H1 (cell line): ENCODE data around the gene GANC. TPM values are rescaled to one million over a fixed set of nuclear protein-coding genes. Genes with fewer than 3 reads are reported as not detected.

Source experiments
- CTCF ChIA-PET: fragments of 300-600 bp; sonication (Branson Sonifier 250); formaldehyde crosslinking; loops from one replicate; lab custom pipeline; 2021; ENCODE audit not compliant: partially characterized antibody; lab: Charles Lee
- POLR2A ChIA-PET: fragments of 300-600 bp; sonication (Branson Sonifier 250); formaldehyde crosslinking; loops from one replicate; lab custom pipeline; 2021; ENCODE audit warnings: inconsistent platforms; ENCODE audit not compliant: partially characterized antibody; lab: Charles Lee
- DNase-seq, 2 experiments: peaks; one replicate each; pipeline versions ENCODE4 v3.0.0 to v3.0.0-alpha.2; 2010 to 2022; ENCODE audit warnings: low spot score in 2 of 2, low read depth in 1 of 2, mixed read lengths in 1 of 2
- FAIRE-seq: peaks from 2 replicates; lab custom pipeline; 2011; peaks lifted over from hg19 to GRCh38; lab: Jason Lieb, UNC
- H2AFZ ChIP-seq: 2 replicates; pipeline ENCODE4 v1.8.1; 2012; ENCODE audit warnings: low read length, inconsistent platforms
- H2AK5ac ChIP-seq: 2 replicates; pipeline ENCODE4 v1.6.1; 2013; ENCODE audit warnings: low read depth, low read length
- H2BK120ac ChIP-seq: replicated peaks from 2 replicates; pipeline ENCODE3; 2013; ENCODE audit warnings: low read depth, low read length, inconsistent platforms
- H2BK12ac ChIP-seq: 2 replicates; pipeline ENCODE4 v1.6.1; 2013; ENCODE audit warnings: low read depth, low read length
- H2BK15ac ChIP-seq: 2 replicates; pipeline ENCODE4 v1.6.1; 2013; ENCODE audit warnings: low read length
- H2BK20ac ChIP-seq: 2 replicates; pipeline ENCODE4 v1.6.1; 2013; ENCODE audit warnings: low read length
- H2BK5ac ChIP-seq: 2 replicates; pipeline ENCODE4 v1.6.1; 2013; ENCODE audit warnings: low read depth, low read length
- H3K14ac ChIP-seq: 2 replicates; pipeline ENCODE4 v1.6.1; 2013; ENCODE audit warnings: inconsistent platforms; ENCODE audit not compliant: insufficient read length
- H3K18ac ChIP-seq: 2 replicates; pipeline ENCODE4 v1.6.1; 2013; ENCODE audit warnings: low read length; ENCODE audit errors: extremely low read depth
- H3K23ac ChIP-seq: 2 replicates; pipeline ENCODE4 v1.6.1; 2013; ENCODE audit warnings: inconsistent platforms; ENCODE audit not compliant: insufficient read length
- H3K23me2 ChIP-seq: 2 replicates; pipeline ENCODE4 v1.6.1; 2013; ENCODE audit warnings: low read depth, low read length
- H3K27ac ChIP-seq: 2 replicates; pipeline ENCODE4 v1.6.1; 2011; ENCODE audit warnings: low read depth, low read length, inconsistent platforms
- H3K27me3 ChIP-seq, 4 experiments: replicated peaks in 1 of 4; 1 replicate in 1 of 4; 2 replicates in 3 of 4; pipeline versions ENCODE4 v1.6.1 to v1.8.1; 2011 to 2013; ENCODE audit warnings: low read length in 3 of 4, mild to moderate bottlenecking in 3 of 4, inconsistent platforms in 2 of 4, mixed read lengths in 2 of 4, moderate library complexity in 1 of 4; ENCODE audit not compliant: control insufficient read depth in 3 of 4, insufficient read depth in 3 of 4; ENCODE audit errors: extremely low read depth in 1 of 4
- H3K36me3 ChIP-seq, 4 experiments: 2 replicates each; pipeline versions ENCODE4 v1.6.1 to v1.8.1; 2011 to 2013; ENCODE audit warnings: mild to moderate bottlenecking in 4 of 4, low read length in 3 of 4, moderate library complexity in 2 of 4, control low read depth in 1 of 4, inconsistent platforms in 1 of 4; ENCODE audit not compliant: insufficient read depth in 4 of 4, control insufficient read depth in 2 of 4
- H3K4ac ChIP-seq: replicated peaks from 2 replicates; pipeline ENCODE3; 2013; ENCODE audit warnings: low read length, low read depth, mixed read lengths, inconsistent platforms; ENCODE audit not compliant: insufficient read length
- H3K4me1 ChIP-seq, 4 experiments: replicated peaks in 1 of 4; 1 replicate in 1 of 4; 2 replicates in 3 of 4; pipeline versions ENCODE4 v1.6.1 to v1.8.1; 2011 to 2013; ENCODE audit warnings: low read length in 3 of 4, inconsistent platforms in 2 of 4, mixed read lengths in 1 of 4; ENCODE audit not compliant: insufficient read depth in 4 of 4, control insufficient read depth in 3 of 4
- H3K4me2 ChIP-seq, 2 experiments: 2 replicates each; pipeline versions ENCODE4 v1.6.1 to v1.8.1; 2011 to 2013; ENCODE audit warnings: low read depth in 2 of 2, low read length in 2 of 2, control low read depth in 1 of 2, inconsistent platforms in 1 of 2, mild to moderate bottlenecking in 1 of 2; ENCODE audit not compliant: insufficient read depth in 1 of 2
- H3K4me3 ChIP-seq, 4 experiments: fragments of 200-600, 300-600 bp in 1 of 4; sonication (generic), shearing (Covaris generic), sonication (Bioruptor Twin) in 1 of 4; 2 replicates each; pipeline versions ENCODE4 v1.5.1 to v1.8.1; 2011 to 2016; ENCODE audit warnings: low read length in 4 of 4, low read depth in 3 of 4, control low read depth in 2 of 4, inconsistent platforms in 2 of 4, mild to moderate bottlenecking in 2 of 4, mixed read lengths in 1 of 4, moderate library complexity in 1 of 4; ENCODE audit not compliant: insufficient read depth in 2 of 4; ENCODE audit errors: extremely low read depth in 1 of 4
- H3K56ac ChIP-seq: replicated peaks from 2 replicates; pipeline ENCODE3; 2013; ENCODE audit warnings: low read depth, mild to moderate bottlenecking, mixed read lengths, low read length, inconsistent platforms; ENCODE audit not compliant: insufficient read length
- H3K79me1 ChIP-seq: 2 replicates; pipeline ENCODE4 v1.6.1; 2013; ENCODE audit warnings: low read depth, low read length, control low read depth
- H3K79me2 ChIP-seq, 2 experiments: 2 replicates each; pipeline versions ENCODE4 v1.6.1 to v1.8.1; 2012 to 2013; ENCODE audit warnings: low read length in 2 of 2, mild to moderate bottlenecking in 2 of 2, inconsistent platforms in 1 of 2; ENCODE audit not compliant: insufficient read depth in 2 of 2, control insufficient read depth in 1 of 2
- H3K9ac ChIP-seq, 4 experiments: replicated peaks in 1 of 4; 1 replicate in 1 of 4; 2 replicates in 3 of 4; pipeline versions ENCODE4 v1.6.1 to v1.8.1; 2011 to 2013; ENCODE audit warnings: low read depth in 3 of 4, low read length in 3 of 4, control low read depth in 2 of 4, mild to moderate bottlenecking in 2 of 4, moderate library complexity in 2 of 4, inconsistent platforms in 1 of 4; ENCODE audit errors: extremely low read depth in 1 of 4
- H3K9me3 ChIP-seq, 2 experiments: 2 replicates each; pipeline versions ENCODE4 v1.6.1 to v1.8.1; 2012 to 2013; ENCODE audit warnings: mild to moderate bottlenecking in 2 of 2, moderate library complexity in 2 of 2, control low read depth in 1 of 2, inconsistent platforms in 1 of 2, low read depth in 1 of 2, low read length in 1 of 2, mixed read lengths in 1 of 2; ENCODE audit not compliant: insufficient read depth in 2 of 2
- H4K20me1 ChIP-seq, 2 experiments: replicated peaks in 1 of 2; 2 replicates each; pipeline versions ENCODE3 to v1.8.1; 2011 to 2013; ENCODE audit warnings: inconsistent platforms in 2 of 2, low read length in 2 of 2, mild to moderate bottlenecking in 1 of 2; ENCODE audit not compliant: insufficient read depth in 2 of 2, control insufficient read depth in 1 of 2
- H4K5ac ChIP-seq: 2 replicates; pipeline ENCODE4 v1.6.1; 2013; ENCODE audit warnings: low read length, low read depth, mixed read lengths, inconsistent platforms; ENCODE audit not compliant: insufficient read length
- H4K8ac ChIP-seq: 2 replicates; pipeline ENCODE4 v1.8.0; 2013; ENCODE audit warnings: mild to moderate bottlenecking, moderate library complexity, low read length, inconsistent platforms; ENCODE audit not compliant: insufficient read depth; ENCODE audit errors: extremely low read depth
- H4K91ac ChIP-seq: replicated peaks from 2 replicates; pipeline ENCODE3; 2013; ENCODE audit warnings: low read length, mixed read lengths, inconsistent platforms; ENCODE audit not compliant: insufficient read length
- BRCA1 ChIP-seq: IDR thresholded peaks from 2 replicates; pipeline ENCODE4 v1.6.1; 2012; ENCODE audit warnings: low read depth, low read length, improper control_type of control experiment
- JUN ChIP-seq: IDR thresholded peaks from 2 replicates; pipeline ENCODE4 v1.6.1; 2011; ENCODE audit warnings: low read depth, mild to moderate bottlenecking, improper control_type of control experiment, low read length
- KDM5A ChIP-seq: fragments of 200-600 bp; IDR thresholded peaks from 2 replicates; pipeline ENCODE4 v1.7.1; 2012; ENCODE audit warnings: mild to moderate bottlenecking, low read length, inconsistent platforms, mixed read lengths
- NRF1 ChIP-seq: IDR thresholded peaks from 2 replicates; pipeline ENCODE4 v1.6.1; 2011; ENCODE audit warnings: mild to moderate bottlenecking, low read depth, low read length, improper control_type of control experiment
- POLR2AphosphoS5 ChIP-seq: IDR thresholded peaks from 2 replicates; pipeline ENCODE4 v1.6.1; 2011; ENCODE audit warnings: low read depth, low read length
- POU5F1 ChIP-seq: IDR thresholded peaks from 2 replicates; pipeline ENCODE4 v1.6.1; 2011; ENCODE audit warnings: low read depth, mild to moderate bottlenecking, low read length, moderate library complexity
- SAP30 ChIP-seq: fragments of 300-600 bp; sonication (generic); IDR thresholded peaks from 2 replicates; pipeline ENCODE4 v1.7.1; 2012; ENCODE audit warnings: low read length, moderate library complexity, mild to moderate bottlenecking, inconsistent platforms; ENCODE audit not compliant: insufficient read depth, insufficient replicate concordance
- SIRT6 ChIP-seq: IDR thresholded peaks from one replicate; pipeline ENCODE4 v1.7.1; 2012; ENCODE audit warnings: low read length, inconsistent platforms
- SP1 ChIP-seq: IDR thresholded peaks from 2 replicates; pipeline ENCODE4 v1.6.1; 2011; ENCODE audit warnings: low read depth, low read length
- SP4 ChIP-seq: IDR thresholded peaks from 2 replicates; pipeline ENCODE4 v1.6.1; 2012; ENCODE audit warnings: low read length, inconsistent platforms
- TEAD4 ChIP-seq: IDR thresholded peaks from 2 replicates; pipeline ENCODE4 v1.6.1; 2012; ENCODE audit warnings: low read depth, low read length, inconsistent platforms, mixed read lengths
- ZNF274 ChIP-seq: IDR thresholded peaks from 2 replicates; pipeline ENCODE4 v1.7.0; 2012; ENCODE audit warnings: low read length, borderline replicate concordance; ENCODE audit errors: extremely low read depth
- WGBS, 2 experiments: shearing (Covaris generic) in 1 of 2; methylation state at CpG; one replicate each; pipeline versions ENCODE4 v1.1.6 to v1.1.7; 2013 to 2015; ENCODE audit warnings: low lambda C conversion rate in 2 of 2, mixed read lengths in 2 of 2, inconsistent platforms in 1 of 2, low coverage in 1 of 2, missing lambda C conversion rate in 1 of 2; ENCODE audit not compliant: insufficient replicate concordance in 2 of 2, insufficient coverage in 1 of 2, insufficient read length in 1 of 2; ENCODE audit errors: extremely low coverage in 1 of 2, missing lambda C conversion rate in 1 of 2; 5-methylcytosine and 5-hydroxymethylcytosine counted together
- polyA plus RNA-seq, 7 experiments: library from polyadenylated mRNA; depleted of rRNA in 3 of 7; stranded (reverse) in 5 of 7; unstranded in 2 of 7; fragments of >200 nt in 5 of 7; fragments of 200-250 nt in 2 of 7; gene quantifications; 1 replicate in 5 of 7; 2 replicates in 1 of 7; 4 replicates in 1 of 7; pipeline versions ENCODE4 v1.2.1 to v1.2.3, GENCODE V29; 2011 to 2013; ENCODE audit warnings: missing spikeins in 2 of 7, mixed read lengths in 2 of 7
- total RNA-seq: library from RNA; stranded (reverse); fragmentation: NEBNext Ultra II Directional; extraction: Animal tissue kit (Norgen Biotek cat#: 25700); gene quantifications from 2 replicates; pipeline ENCODE4 v1.2.1, GENCODE V29; 2021

GANC gene
- total and polyA plus RNA-seq, 2 of the 8 experiments (the other 6 are each of a cell fraction or from before 2014, with no cell fraction given), result 6.8 to 14.4 TPM

DNA sequence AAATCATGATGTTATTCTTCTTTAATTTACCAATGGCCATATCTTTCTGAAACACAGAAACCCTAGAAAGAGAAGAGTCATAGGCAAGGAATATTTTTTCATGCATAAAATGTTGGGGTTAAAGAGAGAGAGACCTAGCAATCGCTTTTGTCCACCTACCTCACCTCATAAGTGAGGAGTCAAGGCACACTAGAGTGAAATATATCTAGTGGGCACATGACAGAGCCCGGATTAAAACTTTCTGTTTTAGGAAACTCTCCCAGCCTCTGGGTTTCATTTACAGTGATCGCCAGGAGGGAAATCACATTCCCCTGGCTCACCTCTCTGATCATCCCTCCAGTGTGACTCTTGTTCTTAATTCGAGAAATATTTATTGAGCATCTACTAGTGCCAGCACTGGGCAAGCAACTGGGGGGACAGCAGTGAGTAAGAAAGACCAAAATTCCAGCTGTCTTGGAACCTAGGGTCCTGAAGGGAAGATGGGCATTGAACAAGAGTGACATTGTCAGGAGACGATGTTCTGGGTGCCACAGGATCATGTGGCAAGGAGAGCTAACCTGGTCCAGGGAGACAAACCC, 87.6 kb downstream of the GANC start:
- Histone ChIP-seq H3K9me3 (no peaks in the 10 kb centered on the region), H3K79me1 (no peaks in the 10 kb centered on the region), H2BK12ac (no peak overlapping the region), H3K23ac (no peak overlapping the region), H3K27ac (no peak overlapping the region), H2BK5ac (peak overlapping the region; percentile 47; the same call in 1 of the 2 replicates), H3K18ac (no peak overlapping the region), H3K4me3 (no peak overlapping the region), H4K91ac (peak overlapping the region; percentile 9), H3K23me2 (no peaks in the 10 kb centered on the region), H3K56ac (no peak overlapping the region), H3K9ac (no peak overlapping the region), H2AFZ (no peak overlapping the region), H4K20me1 (no peaks in the 10 kb centered on the region), H2BK15ac (no peak overlapping the region), H3K14ac (no peak overlapping the region), H3K36me3 (no peaks in the 10 kb centered on the region), H4K5ac (no peak overlapping the region), H3K4ac (no peak overlapping the region), H3K4me1 (peaks cover 0 to 10% (median 5%) of the 10 kb centered on the region in 4 experiments; a peak in 5 of 7 replicates), H2BK20ac (peak overlapping the region; percentile 11; the same call in 1 of the 2 replicates), H3K27me3 (no peaks in the 10 kb centered on the region; a peak in 4 of 7 replicates), H3K79me2 (no peaks in the 10 kb centered on the region), H3K4me2 (no peak overlapping the region), H2BK120ac (no peak overlapping the region), H2AK5ac (no peak overlapping the region; the same call in 1 of the 2 replicates), H4K8ac (no peak overlapping the region)
- DNase-seq, result no peak
- ChIA-PET POLR2A (interaction anchor here (0.5 to 0.8 kb wide), 2 partner anchors 17 to 122 kb away, joined by 3 to 4 read pairs; no protein-coding TSS in a partner anchor), CTCF (no interaction called here)
- FAIRE-seq, result no peak
- WGBS, 2 experiments, result 87% methylated on average over 5 of the region's 5 CpGs; no CpG with 5 or more reads in 1 of the 2 experiments
- TF ChIP-seq ZNF274, result no peak
- TF ChIP-seq SAP30, result no peak
- TF ChIP-seq JUN, result no peak
- no peak for TF ChIP-seq SP4
- TF ChIP-seq POU5F1, result no peak
- TF ChIP-seq SIRT6, result no peak
- no peak for TF ChIP-seq NRF1
- no peak for TF ChIP-seq KDM5A
- no peak for TF ChIP-seq TEAD4
- TF ChIP-seq SP1, result no peak
- no peak for TF ChIP-seq POLR2AphosphoS5
- TF ChIP-seq BRCA1, result no peak
